Activated CD4-positive, alpha-beta T cell treated with anti-CD3 and anti-CD28 coated beads for 48 hours (primary cell): ENCODE data around the gene MC1R.

Experiments used
- DNase-seq: peaks from one replicate; pipeline ENCODE4 v3.0.0-alpha.2; 2020

The MC1R gene

DNA sequence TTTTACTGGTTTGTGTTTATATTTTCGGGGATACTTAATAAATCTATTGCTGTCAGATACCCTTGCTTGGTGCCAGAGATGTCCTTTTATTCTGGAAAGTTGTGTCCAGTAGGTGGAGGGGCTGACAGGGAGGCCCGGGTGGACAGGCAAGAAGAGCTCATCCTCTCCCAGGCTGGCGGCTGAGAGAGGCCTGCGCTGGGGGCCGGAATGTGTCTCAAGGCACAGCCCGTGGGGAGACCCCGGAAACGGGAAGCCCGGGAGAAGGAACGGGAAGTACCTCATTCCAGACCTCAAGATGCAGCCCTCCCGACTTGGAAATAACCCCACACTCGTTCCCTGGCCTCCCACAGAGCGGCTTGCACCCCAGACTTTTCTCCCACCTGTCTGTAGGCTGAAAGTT lies 17.4 kb downstream of the MC1R start:
- no peak for DNase-seq

DNA sequence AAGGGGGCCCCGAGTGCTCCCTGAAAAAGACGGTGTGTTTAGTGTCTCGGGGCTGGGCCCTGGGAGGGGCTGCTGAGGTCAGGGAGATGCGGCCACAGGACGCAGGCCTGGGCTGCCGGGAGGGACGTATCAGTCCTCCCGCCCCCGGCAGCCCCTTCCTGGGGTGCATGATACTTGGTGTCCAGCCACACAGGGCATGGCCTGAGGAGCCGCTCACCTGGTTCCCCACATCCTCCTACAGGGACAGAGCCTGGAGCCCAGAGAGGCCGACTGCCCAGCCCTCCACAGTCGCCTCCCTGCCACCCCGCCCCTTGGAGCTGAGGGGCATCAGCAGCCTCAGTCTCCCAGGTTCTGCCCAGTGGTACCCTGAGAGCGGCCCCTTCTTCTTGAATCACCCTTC lies 17.8 kb downstream of the MC1R start:
- no peak for DNase-seq

DNA sequence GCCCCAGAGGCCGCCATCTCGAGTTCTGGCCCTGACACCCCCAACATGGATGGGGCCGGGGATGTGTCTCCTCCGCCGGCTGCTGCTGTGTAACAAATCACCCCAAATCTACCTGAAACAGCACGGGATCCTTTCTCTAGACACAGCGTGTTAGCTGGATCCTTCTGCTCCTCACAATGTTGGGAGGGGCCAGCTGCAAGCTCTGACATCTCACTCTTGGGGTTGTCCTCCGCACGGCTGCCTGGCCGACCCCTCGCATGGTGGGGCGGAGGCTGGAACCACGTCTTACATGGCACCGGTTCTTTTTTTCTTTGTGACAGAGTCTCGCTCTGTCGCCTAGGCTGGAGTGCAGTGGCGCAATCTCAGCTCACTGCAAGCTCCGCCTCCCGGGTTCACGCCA lies 18.3 kb downstream of the MC1R start:
- no peak for DNase-seq

DNA sequence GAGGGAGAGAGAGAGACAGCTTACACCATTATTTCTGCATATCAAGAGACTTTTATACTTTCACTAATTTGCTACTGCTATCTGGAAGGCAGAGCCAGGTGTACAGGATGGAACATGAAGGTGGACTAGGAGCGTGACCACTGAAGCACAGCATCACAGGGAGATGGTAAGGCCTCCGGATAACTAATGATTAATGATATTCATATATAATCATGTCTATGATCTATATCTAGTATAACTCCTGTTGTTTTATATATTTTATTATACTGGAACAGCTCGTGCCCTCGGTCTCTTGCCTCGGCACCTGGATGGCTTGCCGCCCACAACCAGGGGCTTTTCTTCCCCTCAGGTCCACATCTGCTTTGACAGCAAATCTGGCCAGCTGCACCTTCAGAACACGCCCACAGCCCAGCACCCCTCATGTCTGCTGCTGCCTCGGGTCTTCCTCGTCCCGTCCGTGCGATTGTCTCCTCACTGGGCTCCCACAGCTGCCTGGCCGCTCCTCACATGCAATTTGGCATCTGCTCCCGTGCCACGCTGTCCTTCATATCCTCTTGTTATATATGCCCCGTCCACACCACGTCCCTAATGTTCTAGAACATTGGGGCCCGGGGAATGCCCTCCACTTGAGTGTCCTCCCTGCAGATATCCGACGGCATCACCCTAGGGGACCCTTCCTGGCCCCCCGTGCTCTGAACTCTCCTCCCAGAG lies 19.7 kb downstream of the MC1R start:
- DNase-seq, result no peak

- DNase-seq, result no peak
Measured at GRCh38 chr16:89944773-89945172, 26.1 kb downstream of the MC1R start.

DNA sequence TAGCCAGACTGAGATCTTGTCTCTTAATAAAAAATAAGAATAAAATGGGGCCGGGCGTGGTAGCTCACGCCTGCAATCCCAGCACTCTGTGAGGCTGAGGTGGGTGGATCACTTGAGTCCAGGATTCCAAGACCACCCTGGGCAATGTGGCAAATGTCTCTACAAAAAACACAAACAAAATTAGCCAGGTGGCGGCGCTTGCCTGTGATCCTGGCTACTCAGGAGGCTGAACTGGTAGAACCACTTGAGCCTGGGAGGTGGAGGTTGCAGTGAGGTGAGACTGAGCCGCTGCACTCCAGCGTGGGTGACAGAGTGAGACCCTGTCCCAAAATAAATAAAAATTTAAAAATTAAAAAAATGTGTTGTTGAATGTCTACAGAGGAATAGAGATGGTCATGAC lies 27.0 kb downstream of the MC1R start:
- DNase-seq, result no peak

GRCh38 chr16:89946515-89946914 lies 27.9 kb downstream of the MC1R start:
- DNase-seq, result no peak

- no peak for DNase-seq
Measured at GRCh38 chr16:89949121-89949742, 30.6 kb downstream of the MC1R start.

DNA sequence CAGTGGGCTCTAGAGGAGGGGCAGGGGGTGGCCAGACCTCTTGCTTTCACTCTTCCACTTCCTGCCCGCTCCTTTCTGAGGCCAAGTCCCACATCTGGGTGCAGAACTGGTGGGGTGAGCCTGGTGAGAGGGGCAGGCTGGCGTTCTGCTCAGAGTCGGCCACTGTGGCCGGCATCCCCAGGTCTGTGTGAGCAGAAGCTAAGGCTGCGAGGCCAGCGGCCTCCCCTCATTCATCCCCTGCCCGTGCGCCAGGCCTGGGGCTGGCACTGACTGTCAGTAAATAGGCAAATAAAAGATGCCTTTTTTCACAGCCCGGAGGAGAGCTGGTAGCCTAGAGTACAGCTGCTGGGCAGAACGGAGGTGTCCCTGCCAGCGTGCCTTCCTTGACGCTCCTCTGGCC lies 31.1 kb downstream of the MC1R start:
- no peak for DNase-seq

DNA sequence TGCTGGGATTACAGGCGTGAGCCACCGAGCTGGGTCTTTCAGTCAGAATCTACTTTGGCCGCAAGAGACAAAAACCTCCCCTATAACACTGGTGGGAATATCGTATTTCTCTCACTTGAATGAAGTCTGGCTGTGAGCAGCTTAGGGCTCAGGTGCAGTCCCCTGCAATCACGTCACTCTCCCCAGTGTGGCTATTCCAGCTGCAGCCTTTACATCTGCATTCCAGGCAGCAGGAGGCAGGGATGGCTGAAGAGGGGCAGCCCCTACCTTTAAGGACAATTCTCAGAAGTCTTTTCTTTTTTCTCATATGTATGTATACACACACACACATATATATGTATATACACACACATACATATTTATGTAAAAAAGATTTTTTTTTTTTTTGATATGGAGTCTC lies 32.8 kb downstream of the MC1R start:
- DNase-seq, result no peak

DNA sequence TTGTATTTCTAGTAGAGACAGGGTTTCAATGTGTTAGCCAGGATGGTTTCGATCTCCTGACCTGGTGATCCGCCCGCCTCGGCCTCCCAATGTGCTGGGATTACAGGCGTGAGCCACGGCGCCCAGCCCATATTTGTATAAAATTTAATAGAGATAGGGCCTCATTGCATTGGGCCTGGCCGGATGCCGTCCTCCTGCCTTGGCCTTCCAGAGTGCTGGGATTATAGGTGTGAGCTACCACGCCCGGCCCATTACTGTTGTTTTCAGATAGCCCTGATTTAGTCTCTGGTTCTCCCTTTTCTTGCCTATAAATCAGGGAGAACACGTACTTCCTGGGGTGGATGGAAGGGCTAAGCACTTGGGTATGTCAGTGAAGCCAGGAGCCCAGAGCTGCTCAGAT lies 33.4 kb downstream of the MC1R start:
- DNase-seq, result no peak

GRCh38 chr16:89952551-89952950 lies 33.9 kb downstream of the MC1R start:
- no peak for DNase-seq

GRCh38 chr16:89953671-89954406 lies 35.2 kb downstream of the MC1R start:
- no peak for DNase-seq

DNA sequence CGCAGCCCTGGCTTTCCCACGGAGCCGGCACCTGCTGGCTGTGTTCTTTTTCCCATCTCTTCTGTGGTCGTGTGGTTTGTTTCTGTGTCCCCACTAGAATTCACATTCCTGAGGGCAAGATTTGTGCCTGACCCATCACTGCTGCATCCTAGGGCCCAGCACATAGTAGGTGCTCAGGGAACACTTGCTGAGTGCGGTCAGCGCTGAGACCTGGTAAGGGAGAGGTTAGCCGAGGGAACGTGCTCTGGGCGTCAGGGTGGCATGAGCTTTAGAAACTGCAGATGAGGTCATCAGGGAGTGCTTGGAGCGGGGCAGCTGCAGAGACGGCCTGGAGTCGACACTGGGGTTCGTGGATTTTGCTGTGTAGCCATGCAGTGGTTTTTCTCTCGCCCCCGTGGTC lies 35.8 kb downstream of the MC1R start:
- DNase-seq, result no peak

- no peak for DNase-seq
Measured at GRCh38 chr16:89955001-89955685, 36.5 kb downstream of the MC1R start.

DNA sequence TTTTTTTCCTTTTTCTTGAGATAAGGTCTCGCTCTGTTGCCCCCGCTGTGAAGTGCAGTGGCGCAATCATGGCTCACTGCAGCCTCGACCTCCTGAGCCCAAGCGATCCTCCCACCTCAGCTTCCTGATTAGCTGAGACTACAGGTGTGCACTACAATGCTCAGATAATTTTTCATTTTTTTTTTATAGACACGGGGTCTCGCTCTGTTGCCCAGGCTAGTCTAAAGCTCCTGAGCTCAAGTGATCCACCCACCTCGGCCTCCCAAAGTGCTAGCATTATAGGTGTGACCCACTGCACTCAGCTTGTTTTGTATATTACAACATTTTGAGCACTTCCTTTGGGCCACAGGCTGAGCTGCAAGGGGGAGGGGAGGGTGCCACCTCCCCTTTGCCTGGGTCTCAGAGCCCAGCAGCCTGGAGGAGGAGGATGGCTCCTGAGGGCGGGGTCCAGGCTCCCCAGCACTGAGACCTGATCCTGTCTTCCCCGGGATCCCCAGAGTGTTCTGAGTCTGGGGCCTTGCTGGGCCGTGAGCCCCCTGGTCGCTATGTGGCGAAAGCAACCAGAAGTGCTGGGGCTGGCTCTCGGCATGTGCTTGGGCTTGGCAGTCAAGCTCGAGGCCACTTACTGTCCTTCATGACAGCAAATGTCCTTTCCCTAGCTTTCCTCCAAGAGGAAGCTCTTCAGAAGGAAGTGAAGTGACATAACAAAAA lies 38.0 kb downstream of the MC1R start:
- no peak for DNase-seq

DNA sequence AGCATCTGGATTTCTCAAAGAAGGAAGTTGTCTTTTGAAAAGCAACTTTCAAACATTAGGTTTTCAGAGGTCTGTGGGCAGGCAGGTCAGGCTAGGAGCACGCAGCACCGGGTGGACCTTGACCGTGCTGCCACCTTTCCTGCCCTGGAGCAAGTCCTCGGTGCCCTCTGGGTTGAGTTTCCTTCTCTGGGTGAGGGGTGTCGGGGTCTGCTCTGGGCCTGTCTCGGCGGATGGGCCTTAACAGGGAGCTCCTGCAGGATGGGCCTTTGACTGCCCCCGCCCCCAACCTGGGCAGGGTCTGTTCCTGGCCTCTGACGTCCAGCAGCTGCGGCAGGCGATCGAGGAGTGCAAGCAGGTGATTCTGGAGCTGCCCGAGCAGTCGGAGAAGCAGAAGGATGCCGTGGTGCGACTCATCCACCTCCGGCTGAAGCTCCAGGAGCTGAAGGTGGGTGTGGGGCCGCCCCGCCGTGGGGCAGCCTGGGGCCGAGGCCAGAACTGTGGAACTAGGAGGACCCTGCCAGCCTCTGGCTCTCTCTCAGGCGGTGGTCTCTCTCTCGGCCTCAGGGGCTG lies 38.6 kb downstream of the MC1R start:
- DNase-seq, result no peak

DNA sequence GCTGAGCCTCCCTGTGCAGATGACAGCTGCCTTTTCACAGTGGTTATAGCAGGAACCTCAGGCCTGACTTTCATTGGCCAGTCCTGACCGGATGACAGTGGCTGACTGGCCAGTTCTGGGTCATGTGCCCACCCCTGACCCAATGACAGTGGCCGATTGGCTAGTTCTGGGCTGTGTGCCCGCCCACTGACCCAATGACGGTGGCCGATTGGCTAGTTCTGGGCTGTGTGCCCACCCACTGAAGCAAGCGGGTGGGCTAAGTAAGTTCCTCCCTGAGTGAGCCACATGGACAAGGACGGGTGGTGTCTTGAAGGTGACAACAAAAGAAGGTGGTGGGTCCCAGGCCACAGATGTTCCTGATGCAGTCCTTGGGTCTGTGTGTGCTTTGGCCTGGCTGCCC lies 39.4 kb downstream of the MC1R start:
- peak; percentile 20 for DNase-seq

DNA sequence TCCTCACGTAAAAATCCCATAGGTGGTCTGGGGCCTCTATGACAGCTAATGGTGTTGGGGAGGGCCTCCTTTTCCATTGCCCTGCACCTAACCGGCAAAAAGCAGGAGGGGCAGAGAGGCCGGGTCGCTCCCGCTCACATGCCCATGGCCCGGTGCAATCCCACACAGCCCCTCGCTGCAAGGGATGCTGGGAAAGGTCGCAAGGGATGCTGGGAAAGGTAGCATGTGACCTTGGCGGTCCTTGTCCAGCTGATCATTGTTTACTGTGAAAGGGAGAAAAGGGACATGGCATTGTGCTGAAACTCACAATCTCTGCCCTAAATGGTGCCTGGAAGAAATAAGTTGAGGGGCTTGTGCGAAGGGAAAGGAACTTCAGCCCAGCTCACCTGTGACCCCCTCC lies 39.9 kb downstream of the MC1R start:
- DNase-seq, result no peak

GRCh38 chr16:89960966-89961365 lies 42.3 kb downstream of the MC1R start:
- no peak for DNase-seq

GRCh38 chr16:89961920-89962319 lies 43.3 kb downstream of the MC1R start:
- no peak for DNase-seq

DNA sequence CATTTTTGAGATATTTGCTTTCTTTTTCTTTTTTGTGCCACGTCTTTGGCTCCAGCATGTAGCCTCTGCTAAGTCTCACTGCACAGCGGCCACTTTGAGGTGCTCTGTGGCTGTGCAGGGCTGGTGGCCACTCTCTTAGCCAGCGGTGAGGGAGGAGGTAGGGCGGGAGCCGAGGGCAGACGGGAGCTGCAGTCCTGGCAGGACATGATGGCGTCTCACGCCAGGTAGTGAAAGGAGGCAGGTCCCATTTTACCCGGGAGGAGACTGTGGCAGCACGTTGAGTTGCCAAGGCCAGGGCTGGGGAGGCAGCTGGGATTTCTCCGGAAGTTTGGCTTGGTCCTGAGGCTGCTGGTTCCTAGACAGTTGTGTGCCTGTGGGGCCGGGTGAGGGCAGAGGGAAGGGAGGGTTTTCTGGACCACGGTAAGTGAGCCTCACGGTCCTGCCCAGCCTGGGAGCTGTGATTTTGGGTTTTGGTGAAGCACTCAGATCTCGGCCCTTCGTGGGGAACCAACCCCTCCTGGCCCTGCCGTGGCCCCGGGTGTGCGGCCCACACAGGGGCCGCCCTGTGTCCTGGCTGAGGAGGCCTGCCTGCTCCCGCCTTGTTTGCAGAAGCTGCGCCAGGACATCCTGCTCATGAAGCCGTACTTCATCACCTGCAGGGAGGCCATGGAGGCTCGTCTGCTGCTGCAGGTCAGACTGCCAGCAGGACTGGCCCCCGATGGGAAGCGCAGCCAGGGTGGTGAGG lies 44.3 kb downstream of the MC1R start:
- DNase-seq, result no peak
